Body of pancreas (tissue), 4 donors: ENCODE data around the gene ADAMTSL1. TPM values are rescaled to one million over a fixed set of nuclear protein-coding genes. Genes with fewer than 3 reads are reported as not detected.

ENCODE experiments used
- ATAC-seq: fragments of 150-250 bp; one replicate; pipeline ENCODE4 v1.9.1; 2016
- DNase-seq, 4 donors: peaks; one replicate each; pipeline ENCODE4 v3.0.0-alpha.2; 2019
- H3K27ac ChIP-seq, 4 donors: fragments of 200-600 bp; sonication (generic); 1 replicate in 3 of 4; 2 replicates in 1 of 4; pipeline versions ENCODE4 v1.5.1 to v1.6.1; 2016 to 2019; ENCODE audit warnings: mild to moderate bottlenecking in 1 of 4, mixed read lengths in 1 of 4, moderate library complexity in 1 of 4
- H3K27me3 ChIP-seq, 2 donors: fragments of 200-600 bp; sonication (generic); one replicate each; pipeline ENCODE4 v1.6.0; 2016; ENCODE audit warnings: mild to moderate bottlenecking in 1 of 2
- H3K36me3 ChIP-seq, 2 donors: fragments of 200-600 bp; sonication (generic); replicated peaks in 1 of 2; 2 replicates each; pipeline ENCODE4 v1.5.1; 2016; ENCODE audit warnings: low read depth in 2 of 2; ENCODE audit not compliant: insufficient read depth in 1 of 2
- H3K4me1 ChIP-seq: fragments of 200-600 bp; sonication (generic); one replicate; pipeline ENCODE4 v1.6.0; 2016
- H3K4me3 ChIP-seq, 2 donors: fragments of 200-600 bp; sonication (generic); 1 replicate in 1 of 2; 2 replicates in 1 of 2; pipeline ENCODE4 v1.5.1; 2016 to 2019
- H3K9me3 ChIP-seq, 3 donors: fragments of 200-600 bp; sonication (generic); 1 replicate in 2 of 3; 2 replicates in 1 of 3; pipeline ENCODE4 v1.5.1; 2016
- POLR2A ChIP-seq, 3 donors: fragments of 450-650 bp; IDR thresholded peaks; one replicate each; pipeline ENCODE4 v1.6.1; 2016; ENCODE audit warnings: antibody characterized with exemption in 3 of 3, mild to moderate bottlenecking in 2 of 3
- WGBS, 2 donors: methylation state at CpG; one replicate each; pipeline ENCODE4 v1.1.5; 2017; 5-methylcytosine and 5-hydroxymethylcytosine counted together
- intact Hi-C: fragments of 100-400 bp; cut with DNase I; formaldehyde crosslinking; loops from one replicate; pipeline ENCODE4 v1.15.1; 2023
- total RNA-seq, 2 donors: library from RNA; depleted of rRNA; stranded (reverse); fragments of >200 nt; gene quantifications; one replicate each; pipeline ENCODE4 v1.1.0, GENCODE V29; 2016
- TF ChIP-seq, protein P1 (sequence below), 7 experiments: fragments of 450-650 bp in 4 of 7; fragments of 200-600 bp in 3 of 7; sonication (generic) in 3 of 7; IDR thresholded peaks; one replicate each; pipeline ENCODE4 v1.5.1; 2016 to 2019; ENCODE audit warnings: antibody characterized with exemption in 7 of 7

Gene ADAMTSL1
- total RNA-seq, 2 donors from 2014 or later = 0.52 to 0.99 TPM

DNA sequence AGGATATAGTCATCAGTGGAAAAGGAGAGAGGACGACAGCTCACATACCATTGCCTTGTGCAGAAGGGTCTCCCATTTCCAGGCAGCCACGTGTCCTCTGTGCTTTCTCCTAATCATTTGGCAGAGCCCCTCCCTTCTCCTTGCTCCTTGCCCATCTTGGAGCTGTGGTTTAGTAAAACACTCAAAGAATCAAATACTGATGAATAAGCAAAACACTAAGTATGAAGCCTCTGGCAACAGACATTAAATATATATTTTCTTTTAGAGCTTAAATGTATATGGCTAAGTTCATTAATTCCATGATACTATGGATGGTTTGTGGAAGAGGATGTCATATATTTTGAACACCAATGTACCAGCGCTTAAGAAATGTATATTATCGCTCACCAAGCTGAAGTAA lies 280.6 kb downstream of the ADAMTSL1 start:
- no peaks in the 10 kb centered on the region for H3K27me3 ChIP-seq
- H3K9me3 ChIP-seq = no peaks in the 10 kb centered on the region
- no peaks in the 10 kb centered on the region for H3K4me1 ChIP-seq
- TF ChIP-seq, protein P1, sequence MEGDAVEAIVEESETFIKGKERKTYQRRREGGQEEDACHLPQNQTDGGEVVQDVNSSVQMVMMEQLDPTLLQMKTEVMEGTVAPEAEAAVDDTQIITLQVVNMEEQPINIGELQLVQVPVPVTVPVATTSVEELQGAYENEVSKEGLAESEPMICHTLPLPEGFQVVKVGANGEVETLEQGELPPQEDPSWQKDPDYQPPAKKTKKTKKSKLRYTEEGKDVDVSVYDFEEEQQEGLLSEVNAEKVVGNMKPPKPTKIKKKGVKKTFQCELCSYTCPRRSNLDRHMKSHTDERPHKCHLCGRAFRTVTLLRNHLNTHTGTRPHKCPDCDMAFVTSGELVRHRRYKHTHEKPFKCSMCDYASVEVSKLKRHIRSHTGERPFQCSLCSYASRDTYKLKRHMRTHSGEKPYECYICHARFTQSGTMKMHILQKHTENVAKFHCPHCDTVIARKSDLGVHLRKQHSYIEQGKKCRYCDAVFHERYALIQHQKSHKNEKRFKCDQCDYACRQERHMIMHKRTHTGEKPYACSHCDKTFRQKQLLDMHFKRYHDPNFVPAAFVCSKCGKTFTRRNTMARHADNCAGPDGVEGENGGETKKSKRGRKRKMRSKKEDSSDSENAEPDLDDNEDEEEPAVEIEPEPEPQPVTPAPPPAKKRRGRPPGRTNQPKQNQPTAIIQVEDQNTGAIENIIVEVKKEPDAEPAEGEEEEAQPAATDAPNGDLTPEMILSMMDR (IDR thresholded peaks at IDR 0.05) = no peak
- TF ChIP-seq POLR2A (IDR thresholded peaks at IDR 0.05) = no peak
- no peak overlapping the region for H3K27ac ChIP-seq
- no peak overlapping the region for H3K4me3 ChIP-seq
- no peak for ATAC-seq
- DNase-seq = no peak
- intact Hi-C loops = no loop called here
- WGBS, 2 donors = 78 to 79% methylated on average over 4 of the region's 4 CpGs
- no peaks in the 10 kb centered on the region for H3K36me3 ChIP-seq

DNA sequence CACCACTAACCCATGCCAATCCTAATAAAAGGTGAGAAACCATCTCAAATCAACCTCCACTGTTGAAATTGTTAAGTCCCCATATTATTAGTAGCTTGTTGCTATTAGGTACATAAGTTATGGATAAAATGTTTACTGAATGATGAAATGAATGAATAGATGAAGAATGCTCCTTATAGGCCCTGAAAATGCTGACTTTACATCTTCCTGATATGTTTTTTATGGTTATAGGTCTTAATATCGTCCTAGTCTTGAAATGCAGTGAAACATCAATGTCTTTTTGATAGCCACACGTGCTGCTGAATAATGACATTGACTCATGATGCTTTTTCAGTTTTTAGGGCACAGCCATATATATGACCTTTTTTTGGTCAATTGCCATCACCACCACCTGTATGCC lies 281.3 kb downstream of the ADAMTSL1 start:
- Histone ChIP-seq H3K27me3 (no peaks in the 10 kb centered on the region), H3K4me1 (no peaks in the 10 kb centered on the region), H3K36me3 (no peaks in the 10 kb centered on the region), H3K27ac (no peak overlapping the region), H3K9me3 (no peaks in the 10 kb centered on the region), H3K4me3 (no peak overlapping the region)
- intact Hi-C loops = no loop called here
- no peak for DNase-seq
- 74 to 85% methylated on average over 2 of the region's 2 CpGs for WGBS, 2 donors
- TF ChIP-seq POLR2A (IDR thresholded peaks at IDR 0.05) = no peak
- TF ChIP-seq, protein P1 (IDR thresholded peaks at IDR 0.05) = no peak
- no peak for ATAC-seq

DNA sequence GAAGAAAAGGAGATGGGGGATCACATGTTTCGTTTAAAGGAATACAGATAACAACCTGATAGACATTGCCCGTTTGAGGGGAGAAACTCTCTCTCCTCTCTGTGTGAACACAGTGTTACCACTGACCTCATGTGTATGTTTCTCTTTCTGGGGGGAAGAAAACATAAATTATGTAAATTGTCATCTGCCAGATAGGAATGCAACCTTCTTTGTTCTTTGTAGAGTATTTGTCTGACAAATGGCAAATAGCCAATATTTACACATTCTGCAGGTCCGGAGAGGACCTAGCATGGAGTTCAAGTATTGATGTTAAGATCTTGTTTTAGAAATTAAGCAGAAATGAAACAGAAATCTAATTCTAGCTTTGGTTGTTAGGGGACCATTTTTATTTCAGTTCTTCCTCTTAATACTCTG lies 282.8 kb downstream of the ADAMTSL1 start:
- Histone ChIP-seq H3K4me1 (no peaks in the 10 kb centered on the region), H3K27me3 (no peaks in the 10 kb centered on the region), H3K9me3 (no peaks in the 10 kb centered on the region), H3K27ac (no peak overlapping the region), H3K4me3 (no peak overlapping the region), H3K36me3 (no peaks in the 10 kb centered on the region)
- intact Hi-C loops = no loop called here
- ATAC-seq (no peak), DNase-seq (no peak)
- TF ChIP-seq POLR2A (IDR thresholded peaks at IDR 0.05) = no peak
- TF ChIP-seq, protein P1 (IDR thresholded peaks at IDR 0.05) = no peak
- 12 to 17% methylated on average over 3 of the region's 3 CpGs for WGBS, 2 donors

DNA sequence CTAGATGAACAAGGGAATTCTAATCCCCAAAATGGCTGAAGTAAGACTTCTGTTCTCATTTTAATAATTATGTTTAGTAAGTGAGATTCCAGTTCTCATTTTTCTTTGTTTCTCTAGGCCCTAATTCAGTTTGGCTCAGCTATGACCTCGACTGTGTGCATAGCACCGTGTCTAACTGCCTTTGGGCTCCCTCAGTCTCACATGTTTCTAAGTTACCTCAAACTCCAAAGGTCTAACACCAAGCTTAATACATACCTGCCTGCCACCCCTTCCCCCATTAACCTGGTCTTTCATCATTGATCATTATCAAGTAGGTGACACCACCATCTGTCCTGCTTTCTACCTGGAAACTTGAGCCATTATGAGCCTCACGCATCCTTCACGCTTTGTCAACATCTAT lies 285.9 kb downstream of the ADAMTSL1 start:
- 78 to 85% methylated on average over 4 of the region's 4 CpGs for WGBS, 2 donors
- Histone ChIP-seq H3K4me1 (no peaks in the 10 kb centered on the region), H3K9me3 (no peaks in the 10 kb centered on the region), H3K36me3 (no peaks in the 10 kb centered on the region), H3K27me3 (no peaks in the 10 kb centered on the region), H3K27ac (no peak overlapping the region), H3K4me3 (no peak overlapping the region)
- no peak for DNase-seq
- intact Hi-C loops = no loop called here
- no peak for TF ChIP-seq POLR2A (IDR thresholded peaks at IDR 0.05)
- TF ChIP-seq, protein P1 (IDR thresholded peaks at IDR 0.05) = no peak
- ATAC-seq = no peak

DNA sequence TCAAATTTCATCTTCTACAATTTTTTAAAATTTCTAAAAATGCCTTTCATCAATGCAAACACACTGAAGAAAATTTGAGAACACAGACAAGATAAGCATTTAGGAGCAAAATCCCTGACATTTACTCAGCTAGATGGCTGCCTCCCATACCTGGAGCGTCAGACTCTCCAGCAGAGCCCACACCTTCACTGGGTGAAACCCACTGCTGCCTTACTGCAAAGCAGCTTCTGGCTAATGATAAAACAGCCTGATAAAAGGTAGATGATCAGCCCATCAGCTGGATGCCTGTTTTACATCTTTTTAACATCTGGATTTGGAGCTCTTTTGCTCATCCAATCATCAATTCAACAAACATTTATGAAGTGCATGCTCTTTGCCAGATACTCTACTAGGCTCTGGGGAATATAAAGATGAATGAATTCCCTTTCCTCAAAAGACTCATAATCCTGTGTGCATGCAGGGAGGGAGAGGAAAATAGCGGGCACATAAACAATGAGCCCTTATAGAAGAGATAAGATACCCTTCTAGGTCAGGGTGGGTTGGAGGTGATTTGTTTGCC lies 287.9 kb downstream of the ADAMTSL1 start:
- WGBS, 2 donors = 63 to 82% methylated on average over 2 of the region's 2 CpGs
- no peaks in the 10 kb centered on the region for H3K4me1 ChIP-seq
- TF ChIP-seq, protein P1 (IDR thresholded peaks at IDR 0.05) = no peak
- H3K27me3 ChIP-seq = no peaks in the 10 kb centered on the region
- H3K36me3 ChIP-seq = no peaks in the 10 kb centered on the region
- intact Hi-C loops = no loop called here
- no peak for DNase-seq
- no peak overlapping the region for H3K27ac ChIP-seq
- no peaks in the 10 kb centered on the region for H3K9me3 ChIP-seq
- H3K4me3 ChIP-seq = no peak overlapping the region
- no peak for ATAC-seq
